H1 (cell line): ENCODE measurements around the gene CPEB1. TPM values are rescaled to one million over a fixed set of nuclear protein-coding genes. Genes with fewer than 3 reads are reported as not detected.
A peak's percentile ranks its signal among the peaks of the same experiment; 100 is the strongest.

Experiments used
- CTCF ChIP-seq, 3 experiments: IDR thresholded peaks; 1 replicate in 2 of 3; 2 replicates in 1 of 3; pipeline versions ENCODE4 v1.5.1 to v1.6.1; 2011; ENCODE audit warnings: low read length in 3 of 3, mild to moderate bottlenecking in 3 of 3, inconsistent platforms in 2 of 3, low read depth in 1 of 3, moderate library complexity in 1 of 3; ENCODE audit not compliant: insufficient read depth in 1 of 3; ENCODE audit errors: control extremely low read depth in 1 of 3
- polyA plus RNA-seq, 7 experiments: library from polyadenylated mRNA; depleted of rRNA in 3 of 7; stranded (reverse) in 5 of 7; unstranded in 2 of 7; fragments of >200 nt in 5 of 7; fragments of 200-250 nt in 2 of 7; gene quantifications; 1 replicate in 5 of 7; 2 replicates in 1 of 7; 4 replicates in 1 of 7; pipeline versions ENCODE4 v1.2.1 to v1.2.3, GENCODE V29; 2011 to 2013; ENCODE audit warnings: missing spikeins in 2 of 7, mixed read lengths in 2 of 7
- total RNA-seq: library from RNA; stranded (reverse); fragmentation: NEBNext Ultra II Directional; extraction: Animal tissue kit (Norgen Biotek cat#: 25700); gene quantifications from 2 replicates; pipeline ENCODE4 v1.2.1, GENCODE V29; 2021

Gene CPEB1
- total and polyA plus RNA-seq, 2 of the 8 experiments (the other 6 are each of a cell fraction or from before 2014, with no cell fraction given): 4.4 to 4.5 TPM

GRCh38 chr15:82647045-82647834 is at the start of gene CPEB1 (continued):
- 0 out of 4 replicates have a peak, but pooled peaks of 1 of the 3 experiments have one; percentile 5 for TF ChIP-seq CTCF (IDR thresholded peaks at IDR 0.05; ENCODE audit: control extremely low read depth in 1 of 3, insufficient read depth in 1 of 3, low read depth in 1 of 3, low read length in 3 of 3)
